NB4 (cell line): ENCODE measurements around the gene IL16.

ENCODE experiments used
- POLR2A ChIP-seq: IDR thresholded peaks from 2 replicates; pipeline ENCODE4 v1.6.1; 2011; ENCODE audit warnings: mild to moderate bottlenecking; ENCODE audit not compliant: insufficient read length; ENCODE audit errors: extremely low read depth
- TF ChIP-seq, protein P1 (sequence below): IDR thresholded peaks from one replicate; pipeline ENCODE4 v1.5.1; 2012; ENCODE audit warnings: low read depth, low read length
- TF ChIP-seq, protein P2 (sequence below): IDR thresholded peaks from 2 replicates; pipeline ENCODE4 v1.6.1; 2011; ENCODE audit warnings: low read depth, low read length

DNA sequence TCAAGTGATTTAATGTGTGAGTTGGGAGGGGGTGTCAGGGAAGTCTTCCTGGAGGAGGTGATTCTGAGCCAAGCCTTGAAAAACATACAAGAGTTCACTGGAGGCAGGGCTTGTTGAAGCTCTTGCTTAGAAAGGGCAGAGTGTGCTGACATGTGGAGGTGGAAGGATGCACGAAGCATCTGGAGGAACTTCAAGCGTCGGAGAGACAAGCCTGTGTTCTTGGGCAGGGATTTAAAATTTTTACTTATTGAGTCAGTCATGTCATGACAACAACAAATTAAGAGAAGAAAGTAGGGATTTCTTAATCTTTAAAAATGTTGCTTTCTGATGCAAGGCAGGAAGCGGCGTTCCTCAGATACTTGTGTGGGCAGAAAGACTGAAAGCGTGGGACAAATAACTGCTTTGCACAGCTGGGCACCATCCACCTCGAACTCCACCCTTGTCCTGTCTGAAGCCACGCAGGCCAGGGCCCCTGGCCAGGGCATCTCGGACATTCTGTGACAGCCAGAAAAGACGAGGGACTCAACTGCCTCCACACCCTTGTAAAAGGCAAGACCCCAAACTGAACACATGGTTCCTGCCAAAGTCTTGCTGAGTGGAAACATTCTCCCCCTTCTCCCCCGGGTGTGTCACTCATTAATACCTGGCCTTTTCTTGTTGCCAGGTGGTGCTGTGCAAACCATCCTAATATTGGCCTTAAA, 6.9 kb upstream of the IL16 start:
- TF ChIP-seq, protein P1, sequence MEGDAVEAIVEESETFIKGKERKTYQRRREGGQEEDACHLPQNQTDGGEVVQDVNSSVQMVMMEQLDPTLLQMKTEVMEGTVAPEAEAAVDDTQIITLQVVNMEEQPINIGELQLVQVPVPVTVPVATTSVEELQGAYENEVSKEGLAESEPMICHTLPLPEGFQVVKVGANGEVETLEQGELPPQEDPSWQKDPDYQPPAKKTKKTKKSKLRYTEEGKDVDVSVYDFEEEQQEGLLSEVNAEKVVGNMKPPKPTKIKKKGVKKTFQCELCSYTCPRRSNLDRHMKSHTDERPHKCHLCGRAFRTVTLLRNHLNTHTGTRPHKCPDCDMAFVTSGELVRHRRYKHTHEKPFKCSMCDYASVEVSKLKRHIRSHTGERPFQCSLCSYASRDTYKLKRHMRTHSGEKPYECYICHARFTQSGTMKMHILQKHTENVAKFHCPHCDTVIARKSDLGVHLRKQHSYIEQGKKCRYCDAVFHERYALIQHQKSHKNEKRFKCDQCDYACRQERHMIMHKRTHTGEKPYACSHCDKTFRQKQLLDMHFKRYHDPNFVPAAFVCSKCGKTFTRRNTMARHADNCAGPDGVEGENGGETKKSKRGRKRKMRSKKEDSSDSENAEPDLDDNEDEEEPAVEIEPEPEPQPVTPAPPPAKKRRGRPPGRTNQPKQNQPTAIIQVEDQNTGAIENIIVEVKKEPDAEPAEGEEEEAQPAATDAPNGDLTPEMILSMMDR, result no peak
- TF ChIP-seq, protein P2, sequence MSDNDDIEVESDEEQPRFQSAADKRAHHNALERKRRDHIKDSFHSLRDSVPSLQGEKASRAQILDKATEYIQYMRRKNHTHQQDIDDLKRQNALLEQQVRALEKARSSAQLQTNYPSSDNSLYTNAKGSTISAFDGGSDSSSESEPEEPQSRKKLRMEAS, result no peak
- no peak for TF ChIP-seq POLR2A
